Esophagus muscularis mucosa (tissue), 3 donors: Measurements from ENCODE around the gene ZNF521.

Source experiments
- POLR2A ChIP-seq: fragments of 450-650 bp; IDR thresholded peaks from one replicate; pipeline ENCODE4 v1.6.1; 2017; ENCODE audit warnings: antibody characterized with exemption, moderate library complexity, mild to moderate bottlenecking, low read depth
- TF ChIP-seq, protein P1 (sequence below), 3 experiments: fragments of 200-600 bp in 2 of 3; fragments of 450-650 bp in 1 of 3; sonication (generic) in 2 of 3; IDR thresholded peaks; one replicate each; pipeline ENCODE4 v1.5.1; 2017 to 2019; ENCODE audit warnings: antibody characterized with exemption in 3 of 3, mild to moderate bottlenecking in 2 of 3, moderate library complexity in 1 of 3

- TF ChIP-seq, protein P1, sequence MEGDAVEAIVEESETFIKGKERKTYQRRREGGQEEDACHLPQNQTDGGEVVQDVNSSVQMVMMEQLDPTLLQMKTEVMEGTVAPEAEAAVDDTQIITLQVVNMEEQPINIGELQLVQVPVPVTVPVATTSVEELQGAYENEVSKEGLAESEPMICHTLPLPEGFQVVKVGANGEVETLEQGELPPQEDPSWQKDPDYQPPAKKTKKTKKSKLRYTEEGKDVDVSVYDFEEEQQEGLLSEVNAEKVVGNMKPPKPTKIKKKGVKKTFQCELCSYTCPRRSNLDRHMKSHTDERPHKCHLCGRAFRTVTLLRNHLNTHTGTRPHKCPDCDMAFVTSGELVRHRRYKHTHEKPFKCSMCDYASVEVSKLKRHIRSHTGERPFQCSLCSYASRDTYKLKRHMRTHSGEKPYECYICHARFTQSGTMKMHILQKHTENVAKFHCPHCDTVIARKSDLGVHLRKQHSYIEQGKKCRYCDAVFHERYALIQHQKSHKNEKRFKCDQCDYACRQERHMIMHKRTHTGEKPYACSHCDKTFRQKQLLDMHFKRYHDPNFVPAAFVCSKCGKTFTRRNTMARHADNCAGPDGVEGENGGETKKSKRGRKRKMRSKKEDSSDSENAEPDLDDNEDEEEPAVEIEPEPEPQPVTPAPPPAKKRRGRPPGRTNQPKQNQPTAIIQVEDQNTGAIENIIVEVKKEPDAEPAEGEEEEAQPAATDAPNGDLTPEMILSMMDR (IDR thresholded peaks at IDR 0.05), result no peak
- TF ChIP-seq POLR2A, result no peak
These were observed 118.2 kb downstream of the ZNF521 start for GRCh38 chr18:25233528-25234321.
